Panc1 (cell line): Measurements from ENCODE around the gene KCNMA1. TPM values are rescaled to one million over a fixed set of nuclear protein-coding genes. Genes with fewer than 3 reads are reported as not detected.
A peak's percentile ranks its signal among the peaks of the same experiment; 100 is the strongest.

Experiments
- ATAC-seq: fragments of 200-7000 bp; cut with Tn5 transposase; 2 replicates; pipeline ENCODE4 v1.9.1; 2020; ENCODE audit warnings: mild to moderate bottlenecking, moderate library complexity
- BruUV-seq: library from RNA; stranded (reverse); fragments of 400-500 nt; replicated peaks from 2 replicates; lab custom pipeline; 2021; lab: Mats Ljungman, UMichigan
- CTCF ChIA-PET: fragments of 300-600 bp; sonication (Branson Sonifier 250); formaldehyde crosslinking; loops from one replicate; lab custom pipeline; 2022; ENCODE audit warnings: antibody characterized with exemption; lab: Charles Lee
- POLR2A ChIA-PET: fragments of 300-600 bp; sonication (Branson Sonifier 250); formaldehyde crosslinking; loops from one replicate; lab custom pipeline; 2022; ENCODE audit warnings: antibody characterized with exemption; lab: Charles Lee
- DNase-seq: peaks from one replicate; pipeline ENCODE4 v3.0.0-alpha.2; 2010; ENCODE audit warnings: low read depth, low spot score
- H3K27ac ChIP-seq: 2 replicates; pipeline ENCODE4 v1.5.1; 2011; ENCODE audit warnings: mild to moderate bottlenecking, low read length, inconsistent platforms
- H3K27me3 ChIP-seq: fragments of 200-500 bp; sonication (Bioruptor generic); 2 replicates; pipeline ENCODE4 v1.6.0; 2014; ENCODE audit warnings: low read length, inconsistent platforms; ENCODE audit not compliant: control insufficient read depth, insufficient read depth
- H3K36me3 ChIP-seq: fragments of 200-500 bp; sonication (Bioruptor generic); 2 replicates; pipeline ENCODE4 v1.5.1; 2014; ENCODE audit warnings: inconsistent platforms, mild to moderate bottlenecking, low read length, moderate library complexity; ENCODE audit not compliant: control insufficient read depth, insufficient read depth
- H3K4me1 ChIP-seq: 2 replicates; pipeline ENCODE4 v1.5.1; 2011; ENCODE audit warnings: inconsistent platforms, mild to moderate bottlenecking, low read length, moderate library complexity; ENCODE audit not compliant: control insufficient read depth, insufficient read depth
- H3K4me3 ChIP-seq, 2 experiments: 2 replicates each; pipeline ENCODE4 v1.5.1; 2011 to 2012; ENCODE audit warnings: low read depth in 2 of 2, low read length in 2 of 2, mild to moderate bottlenecking in 2 of 2, inconsistent platforms in 1 of 2, moderate library complexity in 1 of 2
- H3K9me3 ChIP-seq: fragments of 200-500 bp; sonication (Bioruptor generic); 2 replicates; pipeline ENCODE4 v1.5.1; 2014; ENCODE audit warnings: low read depth, mild to moderate bottlenecking, inconsistent platforms, low read length, moderate library complexity; ENCODE audit not compliant: control insufficient read depth, insufficient read depth
- POLR2AphosphoS5 ChIP-seq: IDR thresholded peaks from 2 replicates; pipeline ENCODE4 v1.6.1; 2012; ENCODE audit warnings: mild to moderate bottlenecking, low read depth, low read length, moderate library complexity
- SIN3A ChIP-seq: IDR thresholded peaks from 2 replicates; pipeline ENCODE4 v1.6.1; 2012; ENCODE audit warnings: low read depth, mild to moderate bottlenecking, low read length, moderate library complexity, borderline replicate concordance; ENCODE audit not compliant: insufficient read depth
- TCF7L2 ChIP-seq: IDR thresholded peaks from 2 replicates; pipeline ENCODE4 v1.6.1; 2011; ENCODE audit warnings: mild to moderate bottlenecking, low read depth, low read length, inconsistent platforms
- in situ Hi-C: cut with HindIII; loops from 2 replicates; pipeline ENCODE4 v1.10.0; 2016; ENCODE audit warnings: low sequenced_read_pairs, low pct_unique_long_range_greater_than_20kb
- intact Hi-C: fragments of 100-400 bp; cut with micrococcal nuclease; formaldehyde crosslinking; loops from one replicate; pipeline ENCODE4 v1.10.0; 2022; ENCODE audit not compliant: unreplicated experiment
- total RNA-seq: library from RNA; stranded (reverse); gene quantifications from one replicate; pipeline ENCODE4 v1.2.1, GENCODE V29; 2021; ENCODE audit not compliant: unreplicated experiment
- TF ChIP-seq, protein P1 (sequence below): fragments of 450-650 bp; IDR thresholded peaks from 2 replicates; pipeline ENCODE4 v1.5.1; 2017; ENCODE audit warnings: mild to moderate bottlenecking
- TF ChIP-seq, protein P2 (sequence below), 2 experiments: IDR thresholded peaks; 2 replicates each; pipeline ENCODE4 v1.6.1; 2011 to 2012; ENCODE audit warnings: low read depth in 2 of 2, control low read depth in 1 of 2, low read length in 1 of 2, mild to moderate bottlenecking in 1 of 2, moderate library complexity in 1 of 2; ENCODE audit not compliant: insufficient read depth in 1 of 2

The KCNMA1 gene
- total RNA-seq, 1 experiment from 2014 or later, result 91.9 TPM

DNA sequence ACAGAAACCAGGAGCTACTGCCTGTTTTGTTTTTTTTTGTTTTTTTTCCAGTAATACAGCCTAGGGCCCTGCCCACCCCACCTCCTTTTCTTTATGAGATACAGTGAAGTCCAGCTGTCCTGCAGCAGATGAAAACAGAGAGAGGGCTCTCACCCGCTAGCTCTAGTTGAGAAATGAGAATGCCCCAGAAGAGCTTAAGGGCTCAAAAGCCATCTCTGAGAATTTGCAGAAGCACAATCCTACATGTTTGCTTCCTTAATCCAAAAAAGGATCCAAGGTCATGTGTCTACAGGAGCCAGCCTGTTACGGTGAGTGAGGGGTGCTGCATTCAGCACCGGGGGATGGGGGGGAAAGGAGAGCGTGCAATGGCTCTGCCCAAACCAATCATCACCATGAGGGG, 122.7 kb downstream of the KCNMA1 start:
- H3K27ac ChIP-seq, result peak overlapping the region; percentile 84
- ATAC-seq (no peak), DNase-seq (no peak)
- peaks cover 86% of the 10 kb centered on the region for H3K4me1 ChIP-seq
- ChIA-PET CTCF (interaction anchor here (0.6 kb wide), 2 partner anchors 13 to 198 kb away, joined by 3 read pairs; no protein-coding TSS in a partner anchor), POLR2A (no interaction called here)
- no peaks in the 10 kb centered on the region for H3K27me3 ChIP-seq
- H3K4me3 ChIP-seq, result no peak overlapping the region
- H3K36me3 ChIP-seq, result no peaks in the 10 kb centered on the region
- TF ChIP-seq SIN3A (no peak), POLR2AphosphoS5 (no peak), TCF7L2 (no peak)
- TF ChIP-seq, protein P1, sequence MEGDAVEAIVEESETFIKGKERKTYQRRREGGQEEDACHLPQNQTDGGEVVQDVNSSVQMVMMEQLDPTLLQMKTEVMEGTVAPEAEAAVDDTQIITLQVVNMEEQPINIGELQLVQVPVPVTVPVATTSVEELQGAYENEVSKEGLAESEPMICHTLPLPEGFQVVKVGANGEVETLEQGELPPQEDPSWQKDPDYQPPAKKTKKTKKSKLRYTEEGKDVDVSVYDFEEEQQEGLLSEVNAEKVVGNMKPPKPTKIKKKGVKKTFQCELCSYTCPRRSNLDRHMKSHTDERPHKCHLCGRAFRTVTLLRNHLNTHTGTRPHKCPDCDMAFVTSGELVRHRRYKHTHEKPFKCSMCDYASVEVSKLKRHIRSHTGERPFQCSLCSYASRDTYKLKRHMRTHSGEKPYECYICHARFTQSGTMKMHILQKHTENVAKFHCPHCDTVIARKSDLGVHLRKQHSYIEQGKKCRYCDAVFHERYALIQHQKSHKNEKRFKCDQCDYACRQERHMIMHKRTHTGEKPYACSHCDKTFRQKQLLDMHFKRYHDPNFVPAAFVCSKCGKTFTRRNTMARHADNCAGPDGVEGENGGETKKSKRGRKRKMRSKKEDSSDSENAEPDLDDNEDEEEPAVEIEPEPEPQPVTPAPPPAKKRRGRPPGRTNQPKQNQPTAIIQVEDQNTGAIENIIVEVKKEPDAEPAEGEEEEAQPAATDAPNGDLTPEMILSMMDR, result no peak
- TF ChIP-seq, protein P2, sequence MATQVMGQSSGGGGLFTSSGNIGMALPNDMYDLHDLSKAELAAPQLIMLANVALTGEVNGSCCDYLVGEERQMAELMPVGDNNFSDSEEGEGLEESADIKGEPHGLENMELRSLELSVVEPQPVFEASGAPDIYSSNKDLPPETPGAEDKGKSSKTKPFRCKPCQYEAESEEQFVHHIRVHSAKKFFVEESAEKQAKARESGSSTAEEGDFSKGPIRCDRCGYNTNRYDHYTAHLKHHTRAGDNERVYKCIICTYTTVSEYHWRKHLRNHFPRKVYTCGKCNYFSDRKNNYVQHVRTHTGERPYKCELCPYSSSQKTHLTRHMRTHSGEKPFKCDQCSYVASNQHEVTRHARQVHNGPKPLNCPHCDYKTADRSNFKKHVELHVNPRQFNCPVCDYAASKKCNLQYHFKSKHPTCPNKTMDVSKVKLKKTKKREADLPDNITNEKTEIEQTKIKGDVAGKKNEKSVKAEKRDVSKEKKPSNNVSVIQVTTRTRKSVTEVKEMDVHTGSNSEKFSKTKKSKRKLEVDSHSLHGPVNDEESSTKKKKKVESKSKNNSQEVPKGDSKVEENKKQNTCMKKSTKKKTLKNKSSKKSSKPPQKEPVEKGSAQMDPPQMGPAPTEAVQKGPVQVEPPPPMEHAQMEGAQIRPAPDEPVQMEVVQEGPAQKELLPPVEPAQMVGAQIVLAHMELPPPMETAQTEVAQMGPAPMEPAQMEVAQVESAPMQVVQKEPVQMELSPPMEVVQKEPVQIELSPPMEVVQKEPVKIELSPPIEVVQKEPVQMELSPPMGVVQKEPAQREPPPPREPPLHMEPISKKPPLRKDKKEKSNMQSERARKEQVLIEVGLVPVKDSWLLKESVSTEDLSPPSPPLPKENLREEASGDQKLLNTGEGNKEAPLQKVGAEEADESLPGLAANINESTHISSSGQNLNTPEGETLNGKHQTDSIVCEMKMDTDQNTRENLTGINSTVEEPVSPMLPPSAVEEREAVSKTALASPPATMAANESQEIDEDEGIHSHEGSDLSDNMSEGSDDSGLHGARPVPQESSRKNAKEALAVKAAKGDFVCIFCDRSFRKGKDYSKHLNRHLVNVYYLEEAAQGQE (IDR thresholded peaks at IDR 0.05; ENCODE audit: insufficient read depth in 1 of 2, low read depth in 2 of 2, low read length in 1 of 2), result no peak
- BruUV-seq, result no TSS peak
- in situ Hi-C loops, result no loop called here
- intact Hi-C loops, result loop anchor here (5.0 kb wide), 1 partner anchor 123 kb away; no protein-coding TSS in a partner anchor
- no peaks in the 10 kb centered on the region for H3K9me3 ChIP-seq

DNA sequence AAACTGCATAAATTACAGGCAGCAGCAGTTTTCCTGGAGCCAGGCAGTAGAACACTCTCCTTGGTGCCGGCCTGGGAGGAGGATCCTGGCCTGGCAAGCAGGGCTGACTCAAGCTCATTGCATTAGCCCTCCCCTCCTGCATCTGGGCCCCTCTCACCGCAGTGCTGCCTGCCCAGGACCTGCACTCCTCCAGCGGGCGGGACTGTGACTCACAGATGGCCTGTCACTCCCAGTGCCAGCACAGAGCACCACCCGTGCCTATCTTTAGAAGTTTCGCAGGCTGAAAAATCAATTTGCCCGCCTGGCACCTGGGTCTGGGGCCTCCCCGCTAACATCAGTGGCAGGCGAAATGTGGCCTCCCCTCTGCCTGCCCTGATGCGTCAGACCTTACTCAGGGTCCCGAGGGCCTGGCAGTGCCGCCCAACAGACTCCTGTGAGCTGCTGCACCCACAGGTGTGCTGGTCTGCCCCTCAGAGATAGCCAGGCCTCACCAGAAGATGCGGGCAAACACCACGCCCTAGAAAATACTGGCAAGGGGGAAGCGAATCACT, 123.8 kb downstream of the KCNMA1 start:
- H3K27me3 ChIP-seq, result no peaks in the 10 kb centered on the region
- H3K36me3 ChIP-seq, result no peaks in the 10 kb centered on the region
- TF ChIP-seq POLR2AphosphoS5 (peak; percentile 52; the same call in 1 of the 2 replicates), SIN3A (0 out of 2 replicates have a peak, but pooled peaks have one; percentile 47), TCF7L2 (no peak)
- TF ChIP-seq, protein P1, result no peak
- TF ChIP-seq, protein P2 (IDR thresholded peaks at IDR 0.05; ENCODE audit: insufficient read depth in 1 of 2, low read depth in 2 of 2, low read length in 1 of 2), result peak in 1 of 2 experiments; percentile 32; a peak in 1 of 4 replicates
- H3K4me3 ChIP-seq, result peak overlapping the region in 1 of 2 experiments; percentile 26; a peak in 2 of 4 replicates
- H3K27ac ChIP-seq, result peak overlapping the region; percentile 84
- no peaks in the 10 kb centered on the region for H3K9me3 ChIP-seq
- in situ Hi-C loops (no loop called here), intact Hi-C loops (loop anchor here (5.0 kb wide), 1 partner anchor 122 kb away; no protein-coding TSS in a partner anchor)
- ChIA-PET CTCF (no interaction called here), POLR2A (interaction anchor here (0.8 to 0.9 kb wide), 2 partner anchors 17 to 120 kb away, joined by 3 read pairs; no protein-coding TSS in a partner anchor)
- ATAC-seq (peak; percentile 91), DNase-seq (peak; percentile 85)
- H3K4me1 ChIP-seq, result peaks cover 88% of the 10 kb centered on the region
- no TSS peak for BruUV-seq
